Astrocyte of the spinal cord (primary cell): ENCODE data around the gene CLCN2.

Experiments
- DNase-seq: peaks from one replicate; pipeline ENCODE4 v3.0.0; 2011; ENCODE audit warnings: low read depth, low spot score
- H3K4me3 ChIP-seq: 2 replicates; pipeline ENCODE4 v1.5.1; 2011; ENCODE audit warnings: low read depth, mild to moderate bottlenecking, low read length, moderate library complexity
- in situ Hi-C: cut with HindIII; loops from 2 replicates; pipeline ENCODE4 v1.10.0; 2017; ENCODE audit warnings: low sequenced_read_pairs
- TF ChIP-seq, protein P1 (sequence below): IDR thresholded peaks from 2 replicates; pipeline ENCODE4 v1.5.1; 2012; ENCODE audit warnings: low read depth, mild to moderate bottlenecking, low read length, inconsistent platforms

CLCN2 gene

GRCh38 chr3:184375747-184376461 lies 14.5 kb upstream of the CLCN2 start:
- H3K4me3 ChIP-seq: no peak overlapping the region
- TF ChIP-seq, protein P1, sequence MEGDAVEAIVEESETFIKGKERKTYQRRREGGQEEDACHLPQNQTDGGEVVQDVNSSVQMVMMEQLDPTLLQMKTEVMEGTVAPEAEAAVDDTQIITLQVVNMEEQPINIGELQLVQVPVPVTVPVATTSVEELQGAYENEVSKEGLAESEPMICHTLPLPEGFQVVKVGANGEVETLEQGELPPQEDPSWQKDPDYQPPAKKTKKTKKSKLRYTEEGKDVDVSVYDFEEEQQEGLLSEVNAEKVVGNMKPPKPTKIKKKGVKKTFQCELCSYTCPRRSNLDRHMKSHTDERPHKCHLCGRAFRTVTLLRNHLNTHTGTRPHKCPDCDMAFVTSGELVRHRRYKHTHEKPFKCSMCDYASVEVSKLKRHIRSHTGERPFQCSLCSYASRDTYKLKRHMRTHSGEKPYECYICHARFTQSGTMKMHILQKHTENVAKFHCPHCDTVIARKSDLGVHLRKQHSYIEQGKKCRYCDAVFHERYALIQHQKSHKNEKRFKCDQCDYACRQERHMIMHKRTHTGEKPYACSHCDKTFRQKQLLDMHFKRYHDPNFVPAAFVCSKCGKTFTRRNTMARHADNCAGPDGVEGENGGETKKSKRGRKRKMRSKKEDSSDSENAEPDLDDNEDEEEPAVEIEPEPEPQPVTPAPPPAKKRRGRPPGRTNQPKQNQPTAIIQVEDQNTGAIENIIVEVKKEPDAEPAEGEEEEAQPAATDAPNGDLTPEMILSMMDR: no peak
- no peak for DNase-seq
- in situ Hi-C loops: no loop called here

- no peak overlapping the region for H3K4me3 ChIP-seq
- DNase-seq: peak; percentile 23
- in situ Hi-C loops: no loop called here
- TF ChIP-seq, protein P1: no peak
Measured at GRCh38 chr3:184373422-184373821, 12.0 kb upstream of the CLCN2 start.

GRCh38 chr3:184372911-184373310 lies 11.5 kb upstream of the CLCN2 start:
- DNase-seq: no peak
- TF ChIP-seq, protein P1: no peak
- H3K4me3 ChIP-seq: no peak overlapping the region
- in situ Hi-C loops: no loop called here

- no peak for DNase-seq
- in situ Hi-C loops: no loop called here
- TF ChIP-seq, protein P1: no peak
- no peak overlapping the region for H3K4me3 ChIP-seq
Measured at GRCh38 chr3:184372296-184372821, 11.0 kb upstream of the CLCN2 start.

GRCh38 chr3:184371570-184372018 lies 10.2 kb upstream of the CLCN2 start:
- in situ Hi-C loops: no loop called here

DNA sequence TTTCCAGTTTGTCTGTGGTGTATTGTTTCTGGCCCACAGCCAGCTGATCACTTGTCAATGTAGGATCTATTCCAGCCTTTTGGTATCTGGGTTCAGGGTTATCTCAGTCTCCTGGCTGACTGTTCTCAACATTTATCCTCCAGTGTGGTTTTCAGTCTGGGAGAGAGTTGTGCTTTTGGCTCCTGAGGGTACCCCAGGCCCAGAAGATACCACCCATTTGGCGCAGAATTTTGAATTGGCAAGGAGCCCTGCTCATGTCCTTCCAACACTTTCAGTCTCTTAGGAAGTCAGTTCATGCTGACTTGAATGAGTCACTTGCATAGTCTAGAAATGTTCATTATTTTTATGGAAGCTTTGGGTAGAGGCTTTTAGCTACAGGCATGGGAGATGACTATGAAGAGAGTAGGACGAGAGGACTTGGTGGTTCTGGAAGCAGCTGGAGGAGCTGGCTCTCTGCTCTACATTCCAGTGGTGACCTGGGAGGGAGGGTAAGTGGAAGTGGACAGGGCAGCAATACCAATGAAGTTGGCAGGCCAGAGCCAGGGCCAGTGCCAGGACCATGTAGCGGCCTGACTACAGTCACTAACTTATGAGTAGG lies 7.3 kb upstream of the CLCN2 start:
- peak; percentile 92 for DNase-seq
- H3K4me3 ChIP-seq: no peak overlapping the region
- TF ChIP-seq, protein P1: no peak
- in situ Hi-C loops: no loop called here

More at GRCh38 chr3:184371570-184372018, 10.2 kb upstream of the CLCN2 start:
- peak; percentile 91 for DNase-seq
- no peak overlapping the region for H3K4me3 ChIP-seq
- TF ChIP-seq, protein P1: peak; percentile 98
